GM21786 (cell line): ENCODE results near the gene CCDC178.
A peak's percentile ranks its signal among the peaks of the same experiment; 100 is the strongest.
"Not testable (repeated sequence)": the region's sequence is repeated elsewhere in the genome, so short reads cannot be mapped to it uniquely, and the experiment has no call there.

Experiments used
- ATAC-seq: cut with Tn5 transposase; IDR thresholded peaks from one replicate; pipeline ENCODE4 v1.9.1; 2021; ENCODE audit not compliant: unreplicated experiment

The CCDC178 gene

DNA sequence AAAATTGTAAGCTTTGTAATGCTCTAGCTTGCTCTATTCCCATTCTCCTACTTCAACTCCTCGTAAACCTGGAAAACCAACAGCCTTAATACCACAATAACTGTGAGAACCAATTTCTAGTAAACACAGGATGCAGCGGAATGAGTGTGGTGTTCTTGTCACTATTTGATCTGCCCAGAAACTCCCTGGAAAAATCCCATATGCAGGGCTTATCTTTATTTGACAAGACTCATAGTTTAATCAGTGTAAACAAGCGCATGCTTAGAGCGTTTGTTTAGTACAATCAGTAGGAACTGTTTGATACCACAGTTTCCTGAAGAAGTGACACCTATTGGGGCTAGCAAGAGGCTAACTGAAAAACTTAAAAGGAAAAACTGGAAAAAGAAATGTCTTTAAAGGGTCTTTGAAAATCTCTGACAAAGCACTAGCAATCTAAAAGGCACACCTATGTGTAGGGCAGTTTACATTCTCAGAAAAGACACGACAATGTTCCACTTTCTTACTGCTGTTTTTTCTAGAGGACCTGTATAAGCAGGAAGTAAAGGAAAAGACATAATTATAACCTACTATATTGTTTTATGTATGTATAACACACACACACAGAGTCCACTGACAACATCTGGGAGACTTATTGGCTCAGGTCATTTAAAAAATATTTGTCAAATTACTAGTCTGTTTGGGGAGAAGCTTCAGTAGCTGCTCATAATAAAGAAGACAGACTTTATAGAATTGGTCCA lies 426.3 kb downstream of the CCDC178 start:
- no peak for ATAC-seq

GRCh38 chr18:33010149-33010548 lies 430.4 kb downstream of the CCDC178 start:
- ATAC-seq: no peak

DNA sequence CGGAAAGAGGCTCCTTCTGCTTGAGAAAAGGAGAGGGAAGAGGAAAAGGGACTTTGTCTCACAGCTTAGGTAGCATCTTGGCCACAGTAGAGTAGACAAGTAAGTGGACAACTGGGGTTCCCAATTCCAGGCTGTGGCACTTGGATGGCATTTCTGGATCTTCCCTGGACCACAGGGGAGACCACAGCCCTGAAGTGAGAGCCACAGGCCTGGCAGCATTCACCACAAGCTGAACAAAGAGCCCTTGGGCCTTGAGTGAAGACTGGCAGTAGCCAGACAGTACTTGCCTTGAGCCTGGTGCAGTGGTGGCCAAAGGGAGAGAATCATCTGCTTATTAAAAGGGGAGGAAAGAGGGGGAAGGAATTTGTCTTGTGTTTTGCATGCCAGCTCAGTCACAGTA lies 441.6 kb downstream of the CCDC178 start:
- no peak for ATAC-seq

- ATAC-seq: no peak
These were observed 442.2 kb downstream of the CCDC178 start for GRCh38 chr18:32998285-32998684.

DNA sequence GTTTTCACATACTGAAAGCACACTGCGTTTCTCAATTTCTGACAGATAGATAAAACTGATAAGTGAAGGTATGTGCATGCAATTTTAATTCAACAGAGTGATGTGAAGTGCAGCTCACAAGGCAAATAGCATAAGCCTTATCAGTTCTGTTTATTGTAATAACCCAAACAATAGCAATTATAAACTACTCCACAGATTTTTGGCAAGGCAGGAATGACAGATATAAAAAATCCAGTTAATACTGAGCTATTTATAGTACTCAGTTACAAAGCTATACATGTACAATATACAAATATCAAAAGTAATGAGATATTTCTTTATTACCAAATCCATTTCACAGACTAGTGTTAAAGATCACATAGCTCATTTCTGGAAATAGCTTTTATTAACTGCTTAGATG lies 456.8 kb downstream of the CCDC178 start:
- no peak for ATAC-seq

DNA sequence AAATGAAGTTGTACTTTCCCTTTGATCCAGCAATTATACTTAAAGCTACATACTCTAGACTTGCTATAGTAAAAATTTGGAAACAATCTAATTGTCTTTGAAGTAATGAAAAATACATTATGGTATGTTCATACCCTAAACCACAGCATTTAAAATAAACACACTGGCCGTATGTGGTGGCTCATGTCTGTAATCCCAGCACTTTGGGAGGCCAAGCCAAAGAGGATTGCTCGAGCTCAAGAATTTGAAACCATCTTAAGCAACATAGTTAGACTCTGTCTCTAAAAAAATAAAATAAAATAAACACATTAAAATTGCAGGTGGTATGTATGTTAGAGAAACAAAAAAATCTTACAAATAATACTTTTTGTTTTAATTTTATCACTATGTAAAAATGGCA lies 459.6 kb downstream of the CCDC178 start:
- ATAC-seq: no peak

GRCh38 chr18:32975501-32975900 lies 465.0 kb downstream of the CCDC178 start:
- ATAC-seq: no peak

DNA sequence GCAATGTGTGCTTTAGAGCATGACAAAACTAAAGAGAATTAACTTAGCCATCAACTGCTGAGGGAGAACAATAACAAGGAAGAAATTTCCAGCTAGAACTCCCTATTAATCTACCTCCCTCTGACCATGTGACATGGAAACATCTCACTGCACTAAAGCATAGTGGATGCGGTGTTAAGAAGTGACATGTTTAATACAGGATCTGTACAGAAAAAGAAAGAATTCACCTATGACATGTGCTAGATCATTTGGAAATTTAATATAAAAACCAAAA lies 465.4 kb downstream of the CCDC178 start:
- no peak for ATAC-seq

DNA sequence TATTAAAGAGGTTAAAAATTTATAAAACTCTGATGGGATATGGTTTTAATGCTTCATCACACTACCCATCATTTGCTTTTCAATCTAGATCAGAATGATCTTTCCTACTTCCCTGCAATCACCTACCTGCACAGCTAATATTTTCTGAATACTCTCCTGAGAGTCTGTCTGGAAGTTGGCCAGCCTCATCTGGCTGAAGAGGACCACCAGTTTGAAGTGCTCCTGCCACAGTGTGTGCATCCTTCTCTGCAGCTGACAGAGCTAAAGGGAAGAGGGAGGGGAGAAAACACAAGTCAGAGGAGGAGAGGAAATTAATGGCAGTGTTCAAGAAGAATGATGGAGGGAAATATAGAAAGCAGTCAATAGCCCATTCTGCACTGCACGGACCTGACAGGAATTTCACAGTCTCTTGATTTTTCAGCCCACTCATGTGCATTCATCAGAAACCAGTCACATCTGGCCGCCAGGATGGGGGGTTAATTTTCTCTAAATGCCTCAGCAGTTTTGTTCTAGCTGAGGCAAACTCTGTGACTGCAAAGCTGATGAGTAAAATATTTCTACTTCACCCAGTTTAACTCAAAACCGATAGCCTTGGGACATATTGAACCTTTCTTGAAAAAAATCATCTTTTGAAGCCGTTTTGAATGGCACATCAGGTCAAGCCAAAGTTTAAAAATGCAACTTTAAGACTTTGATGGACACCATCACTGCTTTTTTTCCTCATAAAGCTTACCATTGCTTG lies 465.9 kb downstream of the CCDC178 start:
- ATAC-seq: no peak

- ATAC-seq: no peak
These were observed 472.3 kb downstream of the CCDC178 start for GRCh38 chr18:32968248-32968647.

DNA sequence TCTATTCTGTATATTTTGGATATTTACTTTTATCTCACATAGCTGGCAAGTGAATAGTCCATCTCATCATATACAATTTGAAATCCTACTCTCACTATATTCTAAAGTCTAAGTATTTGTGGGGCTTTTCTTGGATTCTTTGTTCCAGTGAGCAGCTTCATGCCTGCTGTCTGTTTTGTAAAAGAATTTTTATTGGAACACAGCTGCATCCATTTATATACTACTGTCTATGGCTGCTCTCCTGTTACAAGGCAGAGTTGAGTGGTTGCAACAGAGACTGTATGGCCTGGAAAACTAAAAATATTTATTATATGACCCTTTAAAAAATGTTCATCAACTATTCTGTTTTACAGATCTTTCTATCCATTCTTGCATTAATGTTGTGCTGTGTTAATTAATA lies 474.4 kb downstream of the CCDC178 start:
- ATAC-seq: no peak

DNA sequence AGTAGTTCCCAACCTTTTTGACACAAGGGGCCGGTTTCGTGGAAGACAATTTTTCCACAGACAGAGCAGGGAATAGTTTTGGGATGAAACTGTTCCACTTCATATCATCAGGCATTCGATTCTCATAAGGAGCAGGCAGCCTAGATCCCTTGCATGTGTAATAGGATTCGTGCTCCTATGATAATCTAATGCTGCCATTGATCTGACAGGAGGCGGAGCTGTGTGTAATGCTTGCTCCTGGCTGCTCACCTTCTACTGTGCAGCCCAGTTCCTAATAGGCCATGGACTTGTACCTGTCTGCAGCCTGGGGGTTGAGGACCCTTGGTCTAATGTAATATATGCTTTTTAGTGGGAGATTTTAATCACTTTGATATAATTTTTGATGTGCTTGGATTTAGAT lies 479.0 kb downstream of the CCDC178 start:
- ATAC-seq: no peak

DNA sequence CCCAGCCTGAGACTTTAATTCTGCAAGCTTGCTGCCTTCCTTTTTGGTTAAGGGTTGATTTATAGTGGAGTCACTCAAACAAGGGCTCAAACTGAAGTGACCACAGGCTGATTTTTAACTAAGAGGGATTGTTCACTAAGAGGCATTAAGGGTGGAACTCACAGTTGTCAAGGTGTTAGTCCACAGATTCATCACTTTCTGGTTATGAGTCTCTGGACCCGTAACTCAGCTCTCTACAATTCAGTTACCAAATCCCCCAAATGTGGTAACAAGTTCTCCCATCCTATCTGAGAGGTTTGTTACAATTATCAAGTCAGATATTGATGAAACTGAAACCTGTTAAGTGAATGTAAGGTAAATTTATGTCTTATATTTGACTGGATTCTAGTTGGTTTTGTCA lies 481.8 kb downstream of the CCDC178 start:
- peak; percentile 56 for ATAC-seq

DNA sequence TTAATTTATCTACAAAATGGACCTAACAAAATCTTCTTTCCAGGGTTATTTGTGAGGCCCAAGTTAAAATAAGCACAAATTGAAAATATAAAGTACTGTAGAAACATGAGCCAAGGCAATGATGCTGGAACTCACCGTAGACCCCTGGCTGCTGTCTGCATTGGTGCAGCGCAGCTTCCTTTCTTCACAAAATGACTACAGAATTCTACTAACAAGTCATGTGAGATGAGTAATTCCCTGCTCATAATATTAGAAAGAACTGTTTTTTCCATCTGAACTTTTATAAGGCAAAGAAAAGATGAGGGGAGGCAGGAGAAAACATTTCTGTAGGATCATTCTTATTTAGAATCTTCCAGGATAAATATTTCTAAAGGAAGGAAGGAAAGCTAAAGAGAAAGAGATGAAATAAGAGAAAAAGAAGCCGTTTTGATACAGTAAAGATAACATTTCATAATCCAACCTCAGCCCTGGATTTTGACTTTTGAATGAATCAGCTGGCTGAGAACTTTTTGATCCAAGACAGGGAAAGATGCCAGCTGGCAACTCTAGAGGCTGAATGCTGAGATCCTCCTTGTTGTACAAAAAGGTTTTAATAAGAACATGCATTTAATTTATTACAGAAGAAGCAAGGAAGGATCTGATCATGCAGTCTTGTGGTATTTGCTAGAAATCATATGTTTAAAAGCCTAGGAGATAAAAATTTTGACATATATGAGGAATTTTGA lies 483.8 kb downstream of the CCDC178 start:
- ATAC-seq: no peak

GRCh38 chr18:32952318-32952717 lies 488.2 kb downstream of the CCDC178 start:
- not testable (repeated sequence) for ATAC-seq

- no peak for ATAC-seq
These were observed 502.9 kb downstream of the CCDC178 start for GRCh38 chr18:32937597-32937996.

DNA sequence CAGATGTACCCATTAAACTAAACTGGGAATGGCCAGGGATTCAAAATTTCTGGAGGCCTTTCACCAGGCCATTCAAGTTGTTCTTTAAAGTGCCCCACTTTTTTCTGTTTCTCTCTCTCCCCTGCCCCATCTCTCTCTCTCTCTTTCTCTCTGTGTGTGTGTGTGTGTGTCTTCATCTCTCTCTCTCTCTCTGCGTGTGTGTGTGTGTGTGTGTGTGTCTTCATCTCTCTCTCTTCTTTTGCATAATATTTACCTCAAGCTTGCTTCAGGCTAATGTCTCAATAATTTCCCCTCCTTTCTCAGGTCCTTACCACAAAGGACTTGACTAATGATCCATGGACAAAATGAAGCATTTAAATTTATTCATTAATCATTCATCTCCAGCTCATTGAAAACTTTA lies 503.5 kb downstream of the CCDC178 start:
- ATAC-seq: no peak

- no peak for ATAC-seq
These were observed 506.3 kb downstream of the CCDC178 start for GRCh38 chr18:32934201-32934600.

DNA sequence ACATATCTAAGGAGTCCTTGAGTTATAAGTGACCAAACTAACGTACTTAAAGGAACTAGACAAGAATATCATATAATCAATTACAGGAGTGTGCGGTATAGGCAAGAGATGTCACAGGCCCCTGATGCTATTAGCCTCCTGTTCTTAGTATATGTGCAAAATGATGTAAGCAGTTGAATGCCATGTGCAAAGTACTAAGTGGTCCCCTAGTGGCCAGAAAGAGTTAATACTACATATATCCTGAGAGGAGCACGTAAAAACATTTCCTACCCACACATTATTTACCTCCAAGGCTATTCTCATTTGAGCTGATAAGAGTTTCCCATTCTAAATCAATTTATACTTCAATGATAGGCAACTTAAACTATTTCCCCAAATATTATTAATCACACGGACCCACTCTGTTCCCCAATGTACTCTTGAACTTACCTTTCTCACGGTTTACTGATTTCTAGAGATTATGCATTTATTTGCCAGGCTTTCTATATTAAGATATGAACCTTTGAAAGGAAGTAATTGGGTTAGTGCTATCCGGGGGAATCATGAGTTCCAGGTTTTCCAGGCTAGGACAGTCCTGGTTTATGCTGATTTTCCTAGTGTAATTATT lies 509.7 kb downstream of the CCDC178 start:
- peak; percentile 99 for ATAC-seq

DNA sequence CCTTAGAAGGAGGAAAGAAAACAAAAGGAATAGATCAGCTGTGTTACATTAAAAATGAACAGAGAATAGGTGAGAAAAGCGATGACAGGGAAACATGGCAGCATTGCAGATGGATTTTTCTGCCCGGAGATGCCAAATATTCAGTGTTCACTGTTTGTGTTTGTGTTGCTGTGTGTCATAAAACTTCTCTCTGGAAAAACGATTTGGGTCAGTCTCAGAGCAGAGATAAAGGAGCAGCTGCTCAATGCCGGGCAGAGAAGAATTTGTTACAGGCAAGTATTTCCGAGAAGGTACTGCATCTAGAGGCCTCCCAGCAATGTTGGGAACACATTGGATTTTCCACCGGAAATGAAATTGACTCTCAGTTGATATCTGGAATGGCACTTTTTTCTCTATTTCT lies 511.3 kb downstream of the CCDC178 start:
- ATAC-seq: no peak

DNA sequence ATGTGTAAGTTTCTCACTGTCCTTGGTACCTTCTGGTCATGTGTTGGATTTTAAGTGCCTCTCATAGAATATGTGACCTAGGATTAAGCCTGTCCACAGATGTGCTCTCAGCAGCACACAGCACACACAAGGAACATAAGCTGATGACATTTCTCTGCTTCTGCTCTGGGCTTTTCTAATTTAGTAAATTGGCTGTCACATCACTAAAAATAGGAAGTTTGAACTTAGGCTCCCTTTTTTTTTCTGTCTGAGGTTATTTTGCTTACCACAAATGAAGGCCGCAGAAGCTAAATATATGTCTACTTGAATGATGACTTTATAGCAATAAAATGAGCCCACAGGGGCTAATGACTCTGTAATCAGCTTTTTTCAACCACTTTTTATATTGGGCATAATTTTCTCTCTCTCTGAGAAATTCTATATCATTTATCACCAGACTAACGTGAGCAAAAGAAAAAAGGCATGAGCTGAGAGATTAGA lies 517.5 kb downstream of the CCDC178 start:
- ATAC-seq: no peak
